HG03135 (cell line): ENCODE data around the gene KDM4B.
"Not testable (repeated sequence)": the region's sequence is repeated elsewhere in the genome, so short reads cannot be mapped to it uniquely, and the experiment has no call there.

Experiments used
- ATAC-seq: cut with Tn5 transposase; IDR thresholded peaks from one replicate; pipeline ENCODE4 v1.9.1; 2021; ENCODE audit warnings: mild to moderate bottlenecking, moderate library complexity; ENCODE audit not compliant: unreplicated experiment

Gene KDM4B

DNA sequence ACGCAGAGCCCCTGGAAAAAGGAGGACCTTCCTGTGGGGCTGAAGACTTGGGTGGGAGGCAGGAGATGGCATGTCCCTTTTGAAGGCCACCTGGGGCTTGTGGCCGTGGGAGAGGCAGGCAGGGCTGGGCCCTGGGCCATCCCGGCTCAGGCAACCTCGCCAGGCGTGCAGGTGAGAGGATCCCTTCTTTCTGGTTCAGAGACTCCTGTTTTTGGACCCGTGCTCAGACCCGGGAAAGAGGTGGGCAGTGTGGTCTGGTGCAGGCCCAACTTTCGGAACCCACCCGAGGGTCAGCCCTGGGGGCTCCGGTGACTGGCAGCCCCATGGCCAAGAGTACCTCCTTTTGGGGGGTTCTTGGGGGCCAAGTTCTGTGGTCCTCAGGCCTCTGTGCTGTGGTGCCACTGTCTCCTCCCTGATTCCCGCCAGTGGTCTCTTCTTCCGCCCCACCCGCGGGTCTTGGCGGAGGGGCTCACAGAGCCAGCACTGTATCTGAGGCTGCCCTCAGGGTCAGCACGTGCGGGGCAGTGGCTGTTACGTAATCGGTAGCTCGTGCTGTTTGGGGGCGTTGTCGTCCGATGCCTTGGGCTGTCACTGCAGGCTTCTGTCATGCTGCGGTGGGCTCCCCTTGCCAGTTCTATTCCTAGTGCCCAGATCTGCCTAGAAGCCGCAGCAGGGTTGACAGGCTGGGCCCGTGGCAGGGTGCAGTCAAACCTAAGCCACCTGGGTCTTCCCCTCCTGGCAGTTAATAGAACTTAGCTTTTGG, 42.7 kb downstream of the KDM4B start:
- ATAC-seq = no peak

- ATAC-seq = no peak
These were observed 44.0 kb downstream of the KDM4B start for GRCh38 chr19:5012688-5013457.

DNA sequence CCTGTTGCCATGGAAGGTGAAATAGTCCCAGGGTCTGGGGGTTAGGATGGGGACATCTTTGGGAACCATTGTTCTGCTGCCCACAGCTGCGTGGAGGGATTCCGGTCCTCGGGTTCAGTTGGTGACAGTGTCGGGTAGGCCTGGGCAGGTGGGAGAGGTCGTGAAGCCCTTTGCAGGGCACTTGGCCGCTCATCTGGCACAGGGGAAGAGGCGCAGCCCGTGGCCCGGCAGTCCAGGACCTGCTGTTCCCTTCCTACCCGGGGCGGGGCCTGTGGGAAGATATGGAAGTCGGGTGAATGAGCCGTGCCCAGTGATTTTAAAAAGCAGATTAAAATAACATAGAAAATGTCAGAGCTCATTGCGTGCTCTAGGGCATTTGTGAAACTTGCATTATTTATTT, 44.8 kb downstream of the KDM4B start:
- ATAC-seq = no peak

- ATAC-seq = no peak
These were observed 46.0 kb downstream of the KDM4B start for GRCh38 chr19:5014941-5015340.

GRCh38 chr19:5016268-5016667, 47.4 kb downstream of the KDM4B start:
- no peak for ATAC-seq

DNA sequence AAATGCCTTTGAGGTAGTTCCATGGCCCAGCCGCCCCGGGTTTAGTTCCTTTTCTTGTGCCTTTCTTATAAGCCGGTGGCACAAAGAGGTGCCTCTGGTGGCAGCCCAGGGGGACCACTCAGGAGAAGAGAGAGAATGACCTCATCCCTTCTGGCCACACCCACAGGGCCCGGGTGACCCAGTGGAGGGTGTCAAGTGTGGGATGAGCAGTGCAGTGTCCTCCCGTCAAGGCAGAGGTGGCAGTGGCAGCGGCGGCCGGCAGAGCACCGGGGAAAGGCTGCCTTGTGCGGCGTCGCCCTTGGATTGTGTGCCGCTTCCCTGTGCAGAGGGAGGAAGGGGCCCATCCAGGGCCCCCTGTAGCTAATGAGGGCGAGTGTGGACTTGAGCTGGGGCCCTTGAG, 47.9 kb downstream of the KDM4B start:
- no peak for ATAC-seq

GRCh38 chr19:5017235-5017634, 48.3 kb downstream of the KDM4B start:
- ATAC-seq = no peak

- no peak for ATAC-seq
These were observed 49.5 kb downstream of the KDM4B start for GRCh38 chr19:5018224-5019015.

- ATAC-seq = no peak
These were observed 51.5 kb downstream of the KDM4B start for GRCh38 chr19:5020368-5020767.

DNA sequence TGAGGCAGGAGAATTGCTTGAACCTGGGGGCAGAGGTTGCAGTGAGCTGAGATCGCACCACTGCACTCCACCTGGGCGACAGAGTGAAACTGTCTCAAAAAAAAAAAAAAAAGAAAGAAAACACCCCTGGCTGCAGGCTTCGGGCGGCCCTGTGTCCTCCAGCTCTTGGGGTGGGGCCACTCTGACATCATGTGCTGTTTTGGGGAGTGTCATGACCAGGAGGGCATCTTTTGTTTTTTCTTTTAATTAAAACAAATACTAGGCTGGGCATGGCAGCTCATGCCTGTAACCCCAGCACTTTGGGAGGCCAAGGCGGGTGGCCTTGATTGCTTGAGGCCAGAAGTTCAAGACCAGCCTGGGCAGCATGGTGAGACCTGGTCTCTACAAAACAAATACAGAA, 52.1 kb downstream of the KDM4B start:
- no peak for ATAC-seq

DNA sequence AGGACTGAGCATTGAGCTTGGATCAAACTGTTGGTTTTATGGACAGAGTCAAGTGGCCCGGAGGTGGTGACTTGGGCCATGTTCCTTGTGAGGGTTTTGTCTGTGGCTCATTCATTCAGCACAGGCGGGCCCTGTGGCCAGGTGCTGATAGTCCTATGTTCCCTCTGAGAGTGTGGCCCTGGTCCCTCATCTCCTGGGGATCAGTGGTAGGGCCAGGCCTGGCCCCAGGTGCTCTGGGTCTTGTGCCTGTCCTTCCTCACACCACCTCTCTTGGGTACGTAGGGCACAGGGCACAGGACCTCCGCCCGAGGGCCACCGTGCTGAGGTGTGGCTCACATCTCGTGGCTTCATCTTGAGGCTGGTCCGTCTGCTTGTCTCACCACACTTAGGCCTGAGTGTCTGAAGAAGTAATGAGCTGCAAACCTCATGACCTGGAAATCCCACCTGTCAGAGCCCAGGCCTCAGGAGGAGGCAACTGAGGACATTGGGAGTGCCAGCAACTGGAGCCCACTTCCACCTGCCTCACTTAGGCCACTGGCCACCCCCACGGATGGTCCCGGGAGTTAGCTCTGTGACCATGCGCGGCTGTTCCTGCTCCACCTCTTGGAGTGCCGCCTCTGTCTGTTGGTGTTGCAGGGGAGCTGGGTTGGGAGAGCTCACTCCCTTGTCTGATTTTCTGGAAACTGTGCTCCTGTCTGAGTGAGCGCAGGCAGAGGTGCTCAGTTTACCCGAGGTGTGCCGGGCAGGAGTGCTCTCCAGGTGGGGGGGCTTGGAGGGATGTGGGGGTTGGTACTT, 53.4 kb downstream of the KDM4B start:
- ATAC-seq = no peak

- ATAC-seq = no peak
These were observed 54.2 kb downstream of the KDM4B start for GRCh38 chr19:5023128-5023571.

DNA sequence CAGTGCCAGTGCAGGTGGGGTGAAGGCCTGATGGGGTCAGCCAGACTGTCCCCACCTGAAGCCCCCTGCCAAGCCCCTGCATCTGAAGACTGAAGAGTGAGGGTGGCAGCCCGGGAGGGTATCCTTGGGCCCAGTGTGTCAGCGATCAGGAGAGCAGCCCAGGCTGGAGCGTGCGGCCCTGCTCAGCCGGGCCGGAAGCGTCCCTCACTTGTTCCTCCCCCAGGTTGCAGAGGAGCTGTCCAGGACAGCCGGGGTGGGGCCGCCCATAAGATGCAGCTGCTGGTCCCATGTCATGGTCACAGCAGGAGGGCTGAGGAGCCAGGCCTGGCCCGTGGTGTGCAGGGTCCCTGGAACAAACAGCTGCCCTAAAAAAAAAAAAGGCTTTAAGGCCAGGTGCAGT, 55.4 kb downstream of the KDM4B start:
- ATAC-seq = no peak

DNA sequence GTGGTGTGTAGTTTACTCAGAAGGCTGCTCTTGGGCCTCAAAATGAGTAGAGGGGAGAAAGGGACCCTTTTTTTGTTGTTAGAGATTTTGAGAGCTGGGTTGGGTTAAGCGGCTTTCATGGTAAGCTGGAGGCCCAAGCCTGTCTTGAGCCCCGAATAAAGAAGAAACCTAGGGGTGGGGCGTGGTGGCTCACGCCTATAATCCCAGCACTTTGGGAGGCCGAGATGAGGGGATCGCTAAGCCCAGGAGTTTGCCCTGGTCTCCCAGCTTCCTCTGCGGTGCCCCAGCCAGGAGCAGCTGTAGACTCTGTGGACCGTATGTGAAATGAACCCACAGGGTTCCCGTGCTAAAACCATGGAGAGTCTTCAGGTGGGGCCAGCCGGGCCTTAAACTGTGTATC, 56.1 kb downstream of the KDM4B start:
- ATAC-seq = no peak

DNA sequence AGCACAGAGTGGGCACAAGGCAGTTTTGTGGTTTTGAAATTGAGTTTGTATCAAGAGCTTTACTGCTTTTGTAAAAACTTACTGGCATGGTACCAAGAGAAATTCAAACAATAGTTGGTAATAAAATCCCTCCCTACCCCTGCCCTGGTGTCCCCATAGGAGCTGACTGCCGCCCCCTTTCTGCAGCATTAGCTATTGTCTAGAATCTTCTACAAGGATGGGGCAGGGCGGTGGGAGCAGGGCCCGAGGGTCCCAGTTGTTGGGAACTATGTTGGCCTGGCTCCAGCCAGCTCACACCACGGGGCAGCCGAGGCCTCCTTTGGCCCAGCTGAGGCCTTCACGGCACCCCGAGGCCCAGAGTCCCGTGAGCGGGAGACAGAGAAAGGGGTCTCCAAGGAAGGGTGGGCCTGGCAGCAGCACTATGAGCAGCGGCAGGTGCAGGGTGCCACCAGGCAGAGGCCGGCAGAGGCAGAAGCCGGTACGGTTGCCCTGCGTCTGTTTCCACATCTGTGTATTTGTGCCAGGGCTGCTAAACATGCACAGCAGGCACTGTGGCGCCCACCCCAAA, 57.9 kb downstream of the KDM4B start:
- ATAC-seq = no peak

DNA sequence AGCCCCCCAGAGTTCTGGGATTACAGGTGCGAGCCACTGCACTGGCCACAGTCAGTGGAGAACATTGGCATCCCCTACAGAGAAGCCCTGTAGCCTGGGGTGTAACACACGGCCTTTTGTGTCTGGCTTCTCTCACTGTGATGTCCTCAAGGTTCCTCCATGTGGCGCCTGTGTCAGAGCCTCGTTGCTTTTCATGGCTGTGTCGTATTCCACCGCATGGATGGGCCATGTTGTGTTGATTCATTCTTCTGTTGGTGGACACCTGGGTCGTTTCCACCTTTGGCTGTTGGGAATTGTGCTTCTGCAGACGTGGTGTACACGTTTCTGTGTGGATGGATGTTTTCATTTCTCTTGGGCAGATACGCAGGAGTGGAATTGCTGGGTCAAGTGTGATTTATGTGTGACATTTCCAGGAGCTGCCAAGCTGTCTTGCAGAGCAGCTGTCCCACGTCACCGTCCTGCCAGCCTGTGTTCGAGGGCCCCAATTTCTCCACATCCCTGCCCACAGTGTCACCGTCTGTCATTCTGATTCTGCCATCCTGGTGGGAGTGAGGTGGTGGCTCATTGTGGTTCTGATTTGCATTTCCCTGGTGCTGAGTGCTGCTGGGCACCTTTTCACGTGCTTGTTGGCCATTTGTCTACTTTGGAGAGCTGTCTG, 59.4 kb downstream of the KDM4B start:
- ATAC-seq = no peak

- ATAC-seq = not testable (repeated sequence)
These were observed 60.7 kb downstream of the KDM4B start for GRCh38 chr19:5029596-5029995.

GRCh38 chr19:5030136-5030820, 61.4 kb downstream of the KDM4B start:
- no peak for ATAC-seq

DNA sequence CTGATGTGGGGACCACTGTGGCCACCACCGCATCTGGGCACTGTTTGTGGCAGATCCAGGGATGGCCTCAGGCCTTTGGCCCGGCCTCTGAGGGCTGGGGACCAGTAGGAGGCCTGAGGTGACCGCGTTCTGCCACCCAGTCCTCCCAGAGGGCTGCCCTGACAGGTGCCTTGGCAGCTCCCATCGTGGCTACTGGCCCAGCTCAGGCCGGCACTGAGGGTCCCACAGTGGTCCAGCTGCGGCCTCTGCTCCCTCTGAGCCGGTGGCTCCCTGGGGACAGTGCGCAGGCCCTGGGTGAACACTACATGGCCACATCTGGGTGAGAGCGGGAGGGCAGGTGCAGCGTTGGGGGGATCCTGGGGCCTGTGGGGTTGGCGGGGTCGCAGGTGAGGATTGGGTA, 61.9 kb downstream of the KDM4B start:
- ATAC-seq = no peak
